WERI-Rb-1 (cell line): ENCODE measurements around the gene TMEM178B.

Experiments
- DNase-seq: peaks from one replicate; pipeline ENCODE4 v3.0.0-alpha.2; 2020
- H3K27ac ChIP-seq: fragments of 250-450 bp; sonication (Bioruptor Pico); 2 replicates; pipeline ENCODE4 v1.5.1; 2020; ENCODE audit warnings: mild to moderate bottlenecking, moderate library complexity
- H3K27me3 ChIP-seq: fragments of 250-450 bp; sonication (Bioruptor Pico); 2 replicates; pipeline ENCODE4 v1.5.1; 2021; ENCODE audit warnings: mild to moderate bottlenecking, low read depth, moderate library complexity; ENCODE audit not compliant: insufficient read depth, severe bottlenecking
- H3K36me3 ChIP-seq: fragments of 250-450 bp; sonication (Bioruptor Pico); 2 replicates; pipeline ENCODE4 v1.5.1; 2020; ENCODE audit warnings: mild to moderate bottlenecking, moderate library complexity
- H3K4me3 ChIP-seq: 2 replicates; pipeline ENCODE4 v1.5.1; 2011; ENCODE audit warnings: low read depth, mild to moderate bottlenecking, control low read depth, low read length
- H3K9me3 ChIP-seq: fragments of 250-450 bp; sonication (Bioruptor Pico); 2 replicates; pipeline ENCODE4 v1.5.1; 2021; ENCODE audit warnings: mild to moderate bottlenecking, moderate library complexity; ENCODE audit not compliant: severe bottlenecking
- CTCF ChIP-seq: IDR thresholded peaks from 2 replicates; pipeline ENCODE4 v1.5.1; 2011; ENCODE audit warnings: low read depth, mild to moderate bottlenecking, control low read depth, inconsistent platforms, low read length

TMEM178B gene

GRCh38 chr7:141122736-141123135, 48.9 kb downstream of the TMEM178B start:
- no peaks in the 10 kb centered on the region for H3K27me3 ChIP-seq
- no peak for TF ChIP-seq CTCF
- no peak overlapping the region for H3K27ac ChIP-seq
- no peak for DNase-seq
- no peaks in the 10 kb centered on the region for H3K9me3 ChIP-seq
- no peak overlapping the region for H3K4me3 ChIP-seq
- H3K36me3 ChIP-seq, result no peaks in the 10 kb centered on the region

GRCh38 chr7:141123522-141123921, 49.7 kb downstream of the TMEM178B start:
- Histone ChIP-seq H3K36me3 (no peaks in the 10 kb centered on the region), H3K27me3 (no peaks in the 10 kb centered on the region), H3K27ac (no peak overlapping the region), H3K9me3 (no peaks in the 10 kb centered on the region), H3K4me3 (no peak overlapping the region)
- no peak for DNase-seq
- TF ChIP-seq CTCF, result no peak

- no peak for TF ChIP-seq CTCF
- H3K27me3 ChIP-seq, result no peaks in the 10 kb centered on the region
- DNase-seq, result no peak
- no peak overlapping the region for H3K4me3 ChIP-seq
- no peaks in the 10 kb centered on the region for H3K9me3 ChIP-seq
- H3K36me3 ChIP-seq, result no peaks in the 10 kb centered on the region
- H3K27ac ChIP-seq, result no peak overlapping the region
These were observed 52.2 kb downstream of the TMEM178B start for GRCh38 chr7:141126107-141126506.

- DNase-seq, result no peak
- no peak for TF ChIP-seq CTCF
These were observed 54.6 kb downstream of the TMEM178B start for GRCh38 chr7:141128506-141128905.

GRCh38 chr7:141128931-141129330, 55.1 kb downstream of the TMEM178B start:
- Histone ChIP-seq H3K36me3 (no peaks in the 10 kb centered on the region), H3K9me3 (peaks cover 3% of the 10 kb centered on the region), H3K27me3 (no peaks in the 10 kb centered on the region), H3K27ac (no peak overlapping the region), H3K4me3 (no peak overlapping the region)
- no peak for DNase-seq
- no peak for TF ChIP-seq CTCF

More at GRCh38 chr7:141128506-141128905, 54.6 kb downstream of the TMEM178B start:
- Histone ChIP-seq H3K36me3 (no peaks in the 10 kb centered on the region), H3K27ac (no peak overlapping the region), H3K4me3 (no peak overlapping the region), H3K9me3 (peaks cover 2% of the 10 kb centered on the region), H3K27me3 (no peaks in the 10 kb centered on the region)

GRCh38 chr7:141132671-141133070, 58.8 kb downstream of the TMEM178B start:
- H3K9me3 ChIP-seq, result peaks cover 3% of the 10 kb centered on the region
- no peak for TF ChIP-seq CTCF
- H3K27me3 ChIP-seq, result no peaks in the 10 kb centered on the region
- DNase-seq, result no peak
- no peak overlapping the region for H3K4me3 ChIP-seq
- H3K36me3 ChIP-seq, result no peaks in the 10 kb centered on the region
- H3K27ac ChIP-seq, result no peak overlapping the region
